GM12801 (cell line): ENCODE measurements around the gene ACTG1.

Experiments
- CTCF ChIP-seq: IDR thresholded peaks from one replicate; pipeline ENCODE4 v1.5.1; 2011; ENCODE audit warnings: control low read depth; ENCODE audit not compliant: insufficient read length; ENCODE audit errors: extremely low read depth

ACTG1 gene

DNA sequence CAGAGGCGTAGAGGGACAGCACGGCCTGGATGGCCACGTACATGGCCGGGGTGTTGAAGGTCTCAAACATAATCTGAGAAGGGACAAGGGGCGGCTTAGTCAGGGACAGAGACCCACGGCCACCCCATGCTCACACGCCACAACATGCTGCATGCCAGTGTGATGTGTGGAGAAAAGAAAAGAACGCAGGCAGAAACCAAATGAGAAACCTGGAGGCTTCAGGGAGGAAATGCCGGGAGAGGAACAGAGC lies 1.1 kb downstream of the ACTG1 start:
- TF ChIP-seq CTCF = no peak

DNA sequence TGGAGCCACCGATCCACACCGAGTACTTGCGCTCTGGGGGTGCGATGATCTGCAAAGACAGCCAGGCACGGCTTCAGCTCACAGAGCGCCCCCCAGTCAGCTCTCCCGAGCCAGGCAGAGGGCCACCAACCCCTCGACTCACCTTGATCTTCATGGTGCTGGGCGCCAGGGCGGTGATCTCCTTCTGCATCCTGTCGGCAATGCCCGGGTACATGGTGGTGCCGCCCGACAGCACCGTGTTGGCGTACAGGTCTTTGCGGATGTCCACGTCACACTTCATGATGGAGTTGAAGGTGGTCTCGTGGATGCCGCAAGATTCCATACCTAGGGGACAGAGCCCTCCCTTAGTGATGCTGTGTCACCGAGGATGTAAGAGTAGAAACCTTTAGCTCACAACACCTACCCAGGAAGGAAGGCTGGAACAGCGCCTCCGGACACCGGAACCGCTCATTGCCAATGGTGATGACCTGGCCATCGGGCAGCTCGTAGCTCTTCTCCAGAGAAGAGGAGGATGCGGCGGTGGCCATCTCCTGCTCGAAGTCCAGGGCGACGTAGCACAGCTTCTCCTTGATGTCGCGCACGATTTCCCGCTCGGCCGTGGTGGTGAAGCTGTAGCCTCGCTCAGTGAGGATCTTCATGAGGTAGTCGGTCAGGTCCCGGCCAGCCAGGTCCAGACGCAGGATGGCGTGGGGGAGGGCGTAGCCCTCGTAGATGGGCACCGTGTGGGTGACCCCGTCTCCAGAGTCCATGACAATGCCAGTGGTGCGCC lies 1.6 kb downstream of the ACTG1 start:
- no peak for TF ChIP-seq CTCF

DNA sequence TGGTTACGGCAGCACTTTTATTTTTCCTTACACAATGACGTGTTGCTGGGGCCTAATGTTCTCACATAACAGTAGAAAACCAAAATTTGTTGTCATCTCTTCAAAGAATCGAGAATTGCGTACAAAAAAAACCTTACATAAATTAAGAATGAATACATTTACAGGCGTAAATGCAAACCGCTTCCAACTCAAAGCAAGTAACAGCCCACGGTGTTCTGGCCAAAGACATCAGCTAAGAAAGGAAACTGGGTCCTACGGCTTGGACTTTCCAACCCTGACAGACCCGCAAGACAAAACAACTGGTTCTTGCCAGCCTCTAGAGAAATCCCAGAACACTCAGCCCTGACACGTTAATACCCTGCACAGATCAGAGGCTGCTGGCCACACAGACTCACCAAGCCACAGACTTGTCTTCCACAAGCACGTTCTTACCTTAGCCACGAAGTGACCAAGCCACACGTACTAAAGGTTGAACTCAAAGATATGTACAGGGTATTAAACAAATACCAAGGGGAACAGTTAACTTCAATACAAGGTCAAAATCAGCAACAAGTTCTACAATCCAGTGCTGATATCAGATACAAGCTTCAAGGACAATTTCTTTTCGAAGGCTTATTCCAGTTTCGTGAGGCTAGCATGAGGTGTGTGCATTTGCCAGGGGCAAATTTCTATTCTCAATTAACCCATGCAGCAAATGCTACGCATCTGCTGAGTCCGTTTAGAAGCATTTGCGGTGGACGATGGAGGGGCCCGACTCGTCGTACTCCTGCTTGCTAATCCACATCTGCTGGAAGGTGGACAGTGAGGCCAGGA lies 2.4 kb downstream of the ACTG1 start:
- TF ChIP-seq CTCF = no peak

- TF ChIP-seq CTCF = no peak
These were observed 3.2 kb downstream of the ACTG1 start for GRCh38 chr17:81509207-81509971.

- TF ChIP-seq CTCF = no peak
These were observed 3.9 kb downstream of the ACTG1 start for GRCh38 chr17:81508639-81509206.

GRCh38 chr17:81503619-81504018 lies 9.0 kb downstream of the ACTG1 start:
- TF ChIP-seq CTCF = no peak

DNA sequence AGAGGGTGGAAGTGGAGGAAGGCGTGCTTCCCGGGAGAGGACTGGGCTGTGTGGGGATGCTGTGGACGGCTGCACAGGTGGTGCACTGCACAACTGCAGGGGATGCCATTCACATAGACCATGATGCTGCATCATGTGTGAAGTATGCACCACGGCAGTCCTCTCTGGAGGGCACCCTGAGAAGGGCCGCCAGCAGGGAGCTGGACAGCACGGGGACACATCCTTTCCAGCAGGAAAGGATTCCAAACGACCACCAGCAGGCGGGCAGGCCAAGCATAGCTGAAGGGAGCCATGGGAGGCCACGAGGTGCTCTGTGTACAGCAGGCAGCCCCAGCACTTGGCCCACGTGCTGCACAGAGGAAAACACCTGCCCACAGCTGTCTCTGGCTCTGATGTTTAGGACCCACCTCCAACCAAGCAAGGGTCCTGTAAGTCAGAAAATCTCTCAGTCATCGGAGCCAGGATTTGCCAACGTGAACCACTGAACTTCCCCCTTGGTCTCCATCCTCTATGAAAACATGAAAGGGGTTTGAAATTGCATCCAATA lies 10.1 kb downstream of the ACTG1 start:
- TF ChIP-seq CTCF = no peak
